Measurements from ENCODE around the gene WDR18. TPM values are rescaled to one million over a fixed set of nuclear protein-coding genes. Genes with fewer than 3 reads are reported as not detected.
A peak's percentile ranks its signal among the peaks of the same experiment; 100 is the strongest.

WDR18 gene
- total RNA-seq, 2 donors from 2014 or later: 68.6 to 85.6 TPM

DNA sequence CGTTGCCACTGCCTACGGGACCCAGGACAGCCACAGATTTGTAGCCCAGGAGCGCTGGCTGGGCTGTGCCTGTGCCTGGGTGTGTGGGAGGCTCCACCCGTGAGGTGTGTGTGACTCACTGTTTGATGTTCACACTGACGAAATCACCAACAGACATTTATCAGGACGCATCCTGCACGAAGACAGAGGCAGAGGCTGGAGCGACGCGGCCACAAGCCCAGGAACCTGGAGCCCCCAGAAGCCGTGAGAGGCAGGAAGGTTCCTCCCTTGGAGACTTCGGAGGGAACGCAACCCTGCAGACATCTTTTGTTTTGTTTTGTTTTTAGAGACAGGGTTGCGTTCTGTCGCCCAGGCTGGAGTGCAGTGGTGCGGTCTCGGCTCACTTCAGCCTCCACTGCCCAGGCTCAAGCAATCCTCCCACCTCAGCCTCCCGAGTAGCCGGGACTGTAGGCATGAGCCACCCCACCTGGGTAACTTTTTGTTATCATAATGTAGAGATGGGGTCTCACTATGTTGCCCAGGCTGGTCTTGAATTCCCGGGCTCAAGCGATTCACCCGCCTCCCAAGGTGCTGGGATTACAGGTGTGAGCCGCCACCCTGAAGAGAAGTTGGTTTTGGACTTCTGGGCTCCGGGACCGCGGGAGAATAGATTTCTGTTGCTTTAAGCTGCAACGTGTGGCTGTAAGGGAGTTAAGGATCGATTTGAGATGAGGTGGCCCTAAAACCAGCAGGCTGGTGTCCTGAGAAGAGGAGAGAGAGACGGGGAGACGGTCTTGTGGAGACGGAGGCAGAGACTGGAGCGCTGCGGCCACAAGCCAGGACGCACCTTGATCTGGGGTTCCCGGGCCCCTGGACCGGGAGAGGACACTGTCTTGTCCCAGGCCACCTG lies 24.9 kb upstream of the WDR18 start:
- Mint-ChIP-seq H3K4me1 (peaks cover 10% of the 10 kb centered on the region), H3K36me3 (ENCODE audit: low read depth) (peaks cover 41% of the 10 kb centered on the region), H3K27ac (peak overlapping the region; percentile 82), H3K4me3 (no peak overlapping the region), H3K9me3 (no peaks in the 10 kb centered on the region), H3K27me3 (ENCODE audit: insufficient read depth) (no peaks in the 10 kb centered on the region)
- Histone ChIP-seq H3K27me3 (ENCODE audit: control insufficient read depth, insufficient read depth, low read length, poor library complexity, severe bottlenecking) (no peaks in the 10 kb centered on the region), H3K4me3 (ENCODE audit: low read length) (no peak overlapping the region), H3K9me3 (ENCODE audit: control insufficient read depth, low read length) (no peaks in the 10 kb centered on the region), H3K9ac (ENCODE audit: extremely low read depth, low read length, poor library complexity, severe bottlenecking) (no peak overlapping the region), H3K27ac (ENCODE audit: low read depth, low read length) (no peak overlapping the region), H3K36me3 (ENCODE audit: control insufficient read depth, insufficient read depth, low read length) (peaks cover 37% of the 10 kb centered on the region), H3K4me1 (ENCODE audit: control insufficient read depth, insufficient read depth, low read length) (no peaks in the 10 kb centered on the region)
- TF ChIP-seq, protein P1, sequence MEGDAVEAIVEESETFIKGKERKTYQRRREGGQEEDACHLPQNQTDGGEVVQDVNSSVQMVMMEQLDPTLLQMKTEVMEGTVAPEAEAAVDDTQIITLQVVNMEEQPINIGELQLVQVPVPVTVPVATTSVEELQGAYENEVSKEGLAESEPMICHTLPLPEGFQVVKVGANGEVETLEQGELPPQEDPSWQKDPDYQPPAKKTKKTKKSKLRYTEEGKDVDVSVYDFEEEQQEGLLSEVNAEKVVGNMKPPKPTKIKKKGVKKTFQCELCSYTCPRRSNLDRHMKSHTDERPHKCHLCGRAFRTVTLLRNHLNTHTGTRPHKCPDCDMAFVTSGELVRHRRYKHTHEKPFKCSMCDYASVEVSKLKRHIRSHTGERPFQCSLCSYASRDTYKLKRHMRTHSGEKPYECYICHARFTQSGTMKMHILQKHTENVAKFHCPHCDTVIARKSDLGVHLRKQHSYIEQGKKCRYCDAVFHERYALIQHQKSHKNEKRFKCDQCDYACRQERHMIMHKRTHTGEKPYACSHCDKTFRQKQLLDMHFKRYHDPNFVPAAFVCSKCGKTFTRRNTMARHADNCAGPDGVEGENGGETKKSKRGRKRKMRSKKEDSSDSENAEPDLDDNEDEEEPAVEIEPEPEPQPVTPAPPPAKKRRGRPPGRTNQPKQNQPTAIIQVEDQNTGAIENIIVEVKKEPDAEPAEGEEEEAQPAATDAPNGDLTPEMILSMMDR (conservative IDR thresholded peaks at IDR 0.05): no peak
- DNase-seq: no peak
- WGBS, 2 experiments (ENCODE audit: insufficient coverage in 1 of 2, insufficient read length in 1 of 2): 93 to 94% methylated on average over 32 to 36 of the region's 36 CpGs

GRCh38 chr19:960020-960419 lies 24.1 kb upstream of the WDR18 start:
- Mint-ChIP-seq H3K27me3 (ENCODE audit: insufficient read depth) (no peaks in the 10 kb centered on the region), H3K4me3 (no peak overlapping the region), H3K36me3 (ENCODE audit: low read depth) (peaks cover 49% of the 10 kb centered on the region), H3K27ac (peak overlapping the region; percentile 30), H3K4me1 (peaks cover 8% of the 10 kb centered on the region), H3K9me3 (no peaks in the 10 kb centered on the region)
- Histone ChIP-seq H3K36me3 (ENCODE audit: control insufficient read depth, insufficient read depth, low read length) (peaks cover 45% of the 10 kb centered on the region), H3K9ac (ENCODE audit: extremely low read depth, low read length, poor library complexity, severe bottlenecking) (no peak overlapping the region), H3K9me3 (ENCODE audit: control insufficient read depth, low read length) (peaks cover 4% of the 10 kb centered on the region), H3K27ac (ENCODE audit: low read depth, low read length) (no peak overlapping the region), H3K27me3 (ENCODE audit: control insufficient read depth, insufficient read depth, low read length, poor library complexity, severe bottlenecking) (no peaks in the 10 kb centered on the region), H3K4me3 (ENCODE audit: low read length) (no peak overlapping the region), H3K4me1 (ENCODE audit: control insufficient read depth, insufficient read depth, low read length) (no peaks in the 10 kb centered on the region)
- TF ChIP-seq, protein P1 (conservative IDR thresholded peaks at IDR 0.05): peak; percentile 60
- DNase-seq: peak; percentile 87
- whole genome bisulfite sequencing, 2 experiments (ENCODE audit: insufficient coverage in 1 of 2, insufficient read length in 1 of 2): 71 to 72% methylated on average over 11 to 12 of the region's 12 CpGs

- TF ChIP-seq, protein P1 (conservative IDR thresholded peaks at IDR 0.05): no peak
- Mint-ChIP-seq H3K27me3 (ENCODE audit: insufficient read depth) (no peaks in the 10 kb centered on the region), H3K4me1 (peaks cover 7% of the 10 kb centered on the region), H3K4me3 (no peak overlapping the region), H3K36me3 (ENCODE audit: low read depth) (peaks cover 55% of the 10 kb centered on the region), H3K9me3 (no peaks in the 10 kb centered on the region), H3K27ac (peak overlapping the region; percentile 30)
- no peak for DNase-seq
- H3K9ac ChIP-seq (ENCODE audit: extremely low read depth, low read length, poor library complexity, severe bottlenecking): no peak overlapping the region
- peaks cover 9% of the 10 kb centered on the region for H3K9me3 ChIP-seq (ENCODE audit: control insufficient read depth, low read length)
- no peaks in the 10 kb centered on the region for H3K4me1 ChIP-seq (ENCODE audit: control insufficient read depth, insufficient read depth, low read length)
- 91 to 96% methylated on average over 8 of the region's 8 CpGs for WGBS, 2 experiments (ENCODE audit: insufficient coverage in 1 of 2, insufficient read length in 1 of 2)
- H3K27ac ChIP-seq (ENCODE audit: low read depth, low read length): no peak overlapping the region
- H3K36me3 ChIP-seq (ENCODE audit: control insufficient read depth, insufficient read depth, low read length): peaks cover 51% of the 10 kb centered on the region
- no peak overlapping the region for H3K4me3 ChIP-seq (ENCODE audit: low read length)
- no peaks in the 10 kb centered on the region for H3K27me3 ChIP-seq (ENCODE audit: control insufficient read depth, insufficient read depth, low read length, poor library complexity, severe bottlenecking)
Observed at GRCh38 chr19:960601-960938, 23.6 kb upstream of the WDR18 start.

Data from endodermal cell (in vitro differentiated cells).